ENCODE data around the gene SPOUT1. TPM values are rescaled to one million over a fixed set of nuclear protein-coding genes. Genes with fewer than 3 reads are reported as not detected.

The SPOUT1 gene
- total RNA-seq, 2 experiments from 2014 or later = 60.5 to 75.0 TPM

DNA sequence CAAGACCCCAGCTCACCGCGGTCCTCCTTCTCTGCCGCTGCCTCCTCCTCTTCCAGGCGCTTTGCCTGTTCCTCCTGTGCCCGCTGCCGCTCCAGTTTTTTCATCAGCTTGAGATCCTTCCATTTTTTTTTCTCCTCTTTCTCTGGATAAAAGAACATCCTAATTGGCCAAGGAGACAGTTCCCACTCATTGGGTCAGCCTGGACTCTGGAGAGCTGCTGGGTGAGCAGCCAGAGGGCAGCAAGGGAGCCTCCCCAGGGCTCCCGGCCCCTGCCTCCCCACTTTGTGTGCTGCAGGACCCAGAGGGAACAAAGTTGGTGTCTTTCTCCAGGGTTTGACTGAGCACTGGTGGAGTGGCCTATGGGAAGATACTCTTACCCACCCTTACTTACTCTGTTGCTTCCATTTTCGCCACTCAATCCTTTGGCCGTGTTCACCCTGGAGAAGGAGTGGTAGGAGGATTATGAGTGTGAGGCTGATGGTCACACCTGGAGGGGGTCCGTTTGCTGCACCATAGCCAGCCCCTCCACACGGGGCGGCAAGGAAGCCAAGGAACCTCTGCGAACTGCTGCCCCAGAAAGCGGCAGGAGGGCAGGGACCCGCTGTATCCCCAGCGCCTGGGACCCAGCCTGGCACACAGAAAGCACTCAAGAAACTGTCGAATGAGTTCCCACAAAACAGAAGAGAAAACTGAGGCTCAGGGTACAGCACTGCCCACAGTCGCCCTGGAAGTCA is 708 bp downstream of the SPOUT1 start:
- Mint-ChIP-seq H3K4me3 (peak overlapping the region; percentile 94), H3K36me3 (ENCODE audit: low read depth) (peaks cover 29% of the 10 kb centered on the region), H3K9me3 (no peaks in the 10 kb centered on the region), H3K27ac (peak overlapping the region; percentile 92), H3K4me1 (peaks cover 26% of the 10 kb centered on the region), H3K27me3 (no peaks in the 10 kb centered on the region)
- DNase-seq = no peak
- POLR2A ChIA-PET = interaction anchor here (1.0 kb wide), 1 partner anchor 10 kb away, joined by 12 read pairs; the partner anchor contains the start of gene ENDOG
- CTCF ChIA-PET = interaction anchor here (1.0 to 3.0 kb wide), 7 partner anchors 8 to 32 kb away, joined by 3 to 29 read pairs (median 6); partner anchors contain the start of gene ENDOG

DNA sequence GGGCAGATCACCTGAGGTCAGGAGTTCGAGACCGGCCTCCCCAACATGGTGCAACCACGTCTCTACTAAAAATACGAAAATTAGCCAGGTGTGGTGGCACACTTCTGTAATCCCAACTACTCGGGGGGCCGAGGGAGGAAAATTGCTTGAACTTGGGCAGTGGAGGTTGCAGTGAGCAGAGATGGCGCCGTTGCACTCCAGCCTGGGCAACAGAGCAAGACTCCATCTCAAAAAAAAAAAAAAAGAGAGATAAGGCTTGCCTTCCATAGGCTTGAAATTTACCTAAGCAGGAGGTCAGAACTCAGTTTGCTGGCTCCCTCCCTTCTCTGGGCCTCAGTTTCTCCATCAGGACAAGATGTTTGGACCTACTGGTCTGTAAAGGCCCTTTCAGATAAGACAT is 1.3 kb downstream of the SPOUT1 start:
- H3K4me3 Mint-ChIP-seq = peak overlapping the region; percentile 94
- no peaks in the 10 kb centered on the region for H3K27me3 Mint-ChIP-seq
- POLR2A ChIA-PET = no interaction called here
- peaks cover 26% of the 10 kb centered on the region for H3K4me1 Mint-ChIP-seq
- H3K27ac Mint-ChIP-seq = peak overlapping the region; percentile 92
- peaks cover 29% of the 10 kb centered on the region for H3K36me3 Mint-ChIP-seq (ENCODE audit: low read depth)
- CTCF ChIA-PET = interaction anchor here (2.1 to 3.0 kb wide), 2 partner anchors 10 to 18 kb away, joined by 6 to 23 read pairs; partner anchors contain the start of gene ENDOG
- DNase-seq = no peak
- H3K9me3 Mint-ChIP-seq = no peaks in the 10 kb centered on the region

DNA sequence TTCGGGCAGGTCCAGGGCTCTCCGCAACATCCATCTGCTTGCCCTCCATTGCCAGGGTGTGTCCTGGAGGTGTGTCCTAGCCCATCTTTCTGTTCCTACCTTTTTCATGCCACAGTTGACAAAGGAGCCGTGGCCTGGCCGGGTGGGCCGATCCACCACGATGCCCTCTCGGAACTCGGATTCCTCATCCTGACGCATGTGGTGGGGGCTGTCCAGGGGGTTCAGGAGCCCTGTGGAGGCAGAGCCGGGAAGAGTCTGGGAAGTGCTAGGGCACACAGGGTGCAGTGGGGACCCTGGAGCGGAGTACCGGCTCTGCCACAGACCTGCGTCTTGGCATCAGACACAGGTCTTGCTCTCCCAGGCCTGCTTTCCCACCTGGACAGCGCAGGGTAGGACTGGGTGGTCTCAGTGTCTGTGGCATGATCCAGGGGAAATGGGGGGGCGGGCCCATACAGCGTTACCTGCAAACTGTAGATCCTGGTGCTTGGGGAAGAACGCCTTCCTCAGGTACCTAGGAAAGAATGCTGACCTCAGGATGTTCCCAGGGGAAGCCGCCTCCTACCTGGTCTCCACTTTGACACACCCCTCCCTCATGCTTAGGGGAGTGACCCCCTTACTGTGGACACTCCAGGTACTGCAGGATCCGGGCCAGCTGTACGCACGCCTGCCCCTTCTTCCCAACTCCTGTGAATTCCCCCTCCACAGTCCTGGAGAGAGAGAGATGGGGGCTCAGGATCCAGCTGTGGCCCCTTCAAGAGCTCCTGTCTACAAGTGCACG is 3.5 kb downstream of the SPOUT1 start:
- ChIA-PET CTCF (interaction anchor here (3.0 kb wide), 1 partner anchor 8 kb away, joined by 23 read pairs; the partner anchor contains the start of gene ENDOG), POLR2A (interaction anchor here (0.5 kb wide), 1 partner anchor 18 kb away, joined by 3 read pairs; no protein-coding TSS in a partner anchor)
- Mint-ChIP-seq H3K9me3 (no peaks in the 10 kb centered on the region), H3K27me3 (no peaks in the 10 kb centered on the region), H3K4me1 (peaks cover 29% of the 10 kb centered on the region), H3K27ac (no peak overlapping the region), H3K4me3 (no peak overlapping the region), H3K36me3 (ENCODE audit: low read depth) (peaks cover 37% of the 10 kb centered on the region)
- no peak for DNase-seq

DNA sequence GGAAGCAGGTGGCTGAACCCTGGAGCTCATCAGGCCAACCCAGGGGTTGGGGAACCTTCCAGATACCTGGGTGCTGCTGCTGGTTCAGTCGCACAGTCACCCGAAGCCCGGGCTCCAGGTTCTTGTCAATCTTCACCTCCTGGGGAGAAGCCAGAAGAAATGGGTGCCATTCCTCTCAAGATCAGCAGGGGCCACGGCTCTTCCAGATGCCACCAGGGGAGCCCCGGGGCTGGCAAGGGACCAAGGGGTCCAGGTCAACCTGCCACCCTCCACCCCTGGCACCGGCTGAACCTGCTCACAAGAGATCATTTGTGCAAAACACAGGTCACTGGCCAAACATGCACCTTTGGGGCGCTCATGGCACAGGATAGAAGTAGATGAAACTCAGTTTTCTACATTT is 4.7 kb downstream of the SPOUT1 start:
- no peak overlapping the region for H3K27ac Mint-ChIP-seq
- no peaks in the 10 kb centered on the region for H3K27me3 Mint-ChIP-seq
- POLR2A ChIA-PET = no interaction called here
- peaks cover 37% of the 10 kb centered on the region for H3K36me3 Mint-ChIP-seq (ENCODE audit: low read depth)
- peaks cover 31% of the 10 kb centered on the region for H3K4me1 Mint-ChIP-seq
- no peak for DNase-seq
- CTCF ChIA-PET = interaction anchor here (0.5 kb wide), 1 partner anchor 67 kb away, joined by 3 read pairs; no protein-coding TSS in a partner anchor
- no peaks in the 10 kb centered on the region for H3K9me3 Mint-ChIP-seq
- H3K4me3 Mint-ChIP-seq = no peak overlapping the region

DNA sequence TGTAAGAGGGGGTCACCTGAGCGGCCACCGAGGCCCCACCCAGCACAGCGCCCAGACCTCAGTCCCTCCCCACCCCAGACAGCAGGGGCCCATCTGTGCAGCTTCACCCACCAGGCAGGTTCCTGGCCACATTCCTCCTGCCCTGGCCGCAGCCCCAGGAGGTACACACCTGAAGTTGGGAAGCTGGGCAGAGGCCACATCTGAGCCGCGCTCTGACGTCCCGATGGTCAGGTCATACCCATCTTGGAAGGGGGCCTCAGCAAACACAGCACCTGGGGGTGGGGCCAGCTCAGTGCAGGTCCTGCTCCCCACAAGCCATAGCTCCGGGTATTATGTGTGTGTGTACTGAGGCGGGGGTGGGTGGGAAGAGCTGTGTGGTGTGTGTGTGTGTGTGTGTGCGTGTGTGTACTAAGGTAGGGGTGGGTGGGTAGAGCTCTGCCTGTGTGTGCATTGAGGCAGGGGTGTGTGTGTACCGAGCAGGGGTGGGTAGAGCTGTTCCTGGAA is 5.6 kb downstream of the SPOUT1 start:
- Mint-ChIP-seq H3K27ac (no peak overlapping the region), H3K9me3 (no peaks in the 10 kb centered on the region), H3K36me3 (ENCODE audit: low read depth) (peaks cover 33% of the 10 kb centered on the region), H3K4me3 (no peak overlapping the region), H3K27me3 (no peaks in the 10 kb centered on the region), H3K4me1 (peaks cover 32% of the 10 kb centered on the region)
- DNase-seq = no peak
- POLR2A ChIA-PET = no interaction called here
- CTCF ChIA-PET = interaction anchor here (0.8 kb wide), 1 partner anchor 46 kb away, joined by 3 read pairs; no protein-coding TSS in a partner anchor

DNA sequence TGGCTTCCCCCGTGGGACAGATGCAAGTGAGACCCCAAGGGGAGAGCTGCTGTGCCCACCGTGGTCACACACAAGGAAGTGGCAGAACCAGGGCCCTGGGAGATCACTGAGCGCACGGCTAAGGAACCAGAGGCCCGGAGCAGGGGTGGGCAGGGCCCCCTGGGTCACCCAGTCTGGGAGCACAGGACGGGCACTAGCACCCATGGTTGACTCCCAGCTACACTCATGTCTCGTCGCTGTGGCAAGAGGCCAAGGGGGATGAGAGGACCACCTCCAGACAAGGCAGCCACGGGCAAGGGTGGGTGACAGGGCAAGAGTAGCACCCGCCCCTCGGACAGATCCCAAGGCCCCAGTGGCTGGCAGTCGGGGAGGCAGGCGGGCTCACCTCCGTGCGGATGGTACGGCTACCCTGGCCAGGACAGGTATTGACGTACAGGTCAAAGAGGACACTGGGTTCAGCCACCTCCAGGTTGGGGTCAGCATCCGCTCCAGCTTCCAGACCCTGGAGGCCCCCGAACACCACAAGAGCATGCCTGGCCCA is 6.2 kb downstream of the SPOUT1 start:
- Mint-ChIP-seq H3K9me3 (no peaks in the 10 kb centered on the region), H3K27ac (no peak overlapping the region), H3K27me3 (no peaks in the 10 kb centered on the region), H3K4me1 (peaks cover 27% of the 10 kb centered on the region), H3K4me3 (no peak overlapping the region), H3K36me3 (ENCODE audit: low read depth) (peaks cover 28% of the 10 kb centered on the region)
- CTCF ChIA-PET = interaction anchor here (0.8 kb wide), 1 partner anchor 45 kb away, joined by 3 read pairs; no protein-coding TSS in a partner anchor
- no peak for DNase-seq
- POLR2A ChIA-PET = no interaction called here

DNA sequence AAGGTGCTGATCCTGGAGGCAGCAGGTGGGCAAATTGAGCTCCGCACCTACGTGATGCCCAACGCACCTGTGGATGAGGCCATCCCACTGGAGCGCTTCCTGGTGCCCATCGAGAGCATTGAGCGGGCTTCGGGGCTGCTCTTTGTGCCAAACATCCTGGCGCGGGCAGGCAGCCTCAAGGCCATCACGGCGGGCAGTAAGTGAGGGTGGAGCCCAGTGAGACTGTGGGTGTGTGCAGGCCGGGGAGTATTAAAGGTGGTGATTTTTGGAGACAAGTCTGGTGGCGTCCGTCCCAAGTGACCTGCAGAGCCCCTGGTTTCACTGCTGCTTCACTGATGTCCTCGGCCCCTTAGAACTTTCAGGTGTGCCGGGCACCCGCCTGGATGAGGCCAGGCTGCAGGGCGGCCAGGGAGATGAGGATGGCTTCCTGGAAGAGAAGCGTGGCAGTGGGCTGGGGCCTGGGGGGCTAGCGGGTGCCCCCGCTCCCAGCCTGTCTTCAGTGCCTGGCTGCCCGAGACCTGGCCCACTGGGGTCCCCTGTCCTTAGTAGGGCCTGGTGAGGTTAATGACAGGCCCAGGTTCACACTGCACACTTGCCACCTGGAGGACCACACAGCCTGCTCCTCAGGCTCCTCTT is 7.1 kb downstream of the SPOUT1 start:
- Mint-ChIP-seq H3K36me3 (ENCODE audit: low read depth) (peaks cover 27% of the 10 kb centered on the region), H3K9me3 (no peaks in the 10 kb centered on the region), H3K4me1 (peaks cover 28% of the 10 kb centered on the region), H3K27me3 (no peaks in the 10 kb centered on the region), H3K27ac (peak overlapping the region; percentile 57), H3K4me3 (no peak overlapping the region)
- DNase-seq = no peak
- ChIA-PET CTCF (no interaction called here), POLR2A (no interaction called here)

DNA sequence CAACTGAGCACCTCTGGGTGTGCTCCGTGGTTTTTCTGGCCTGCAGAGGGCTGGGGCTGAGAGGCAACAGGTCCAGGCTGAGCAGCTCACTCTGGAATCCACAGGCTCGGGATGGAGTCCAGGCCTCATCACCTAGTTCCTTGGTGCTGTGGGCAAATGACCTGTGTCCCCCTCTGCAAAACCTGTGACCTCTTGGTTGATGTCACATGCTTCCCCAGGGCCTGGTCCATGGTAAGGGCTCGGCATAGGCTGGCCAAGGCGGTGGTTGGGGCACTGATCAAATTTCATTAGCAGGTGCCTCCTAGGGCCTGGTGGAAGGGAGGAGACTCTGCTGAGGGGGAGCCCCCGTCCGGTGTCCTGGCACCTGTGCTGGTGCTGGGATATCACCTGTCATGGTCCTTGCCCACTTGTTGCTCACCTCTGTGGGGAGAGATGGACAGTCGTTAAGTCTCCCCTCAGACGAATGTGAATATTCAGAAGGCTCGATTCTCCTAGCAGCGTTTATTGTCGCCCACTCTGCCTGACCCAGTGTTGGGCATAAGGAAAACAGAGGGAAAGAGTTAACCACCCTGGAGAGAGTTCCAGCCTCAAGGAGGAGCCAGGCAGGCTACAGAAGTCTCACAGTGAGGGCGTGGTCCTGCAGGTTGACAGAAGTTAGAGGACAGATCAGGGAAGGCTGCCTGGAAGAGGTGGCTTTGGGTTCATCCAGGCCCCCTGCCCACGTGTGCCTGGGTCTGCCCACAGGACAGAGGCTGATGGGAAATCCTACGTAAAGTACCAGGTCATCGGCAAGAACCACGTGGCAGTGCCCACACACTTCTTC is 7.8 kb downstream of the SPOUT1 start:
- Mint-ChIP-seq H3K4me1 (peaks cover 24% of the 10 kb centered on the region), H3K36me3 (ENCODE audit: low read depth) (peaks cover 21% of the 10 kb centered on the region), H3K27ac (no peak overlapping the region), H3K9me3 (no peaks in the 10 kb centered on the region), H3K27me3 (no peaks in the 10 kb centered on the region), H3K4me3 (no peak overlapping the region)
- ChIA-PET POLR2A (no interaction called here), CTCF (interaction anchor here (0.6 to 0.7 kb wide), 2 partner anchors 43 to 133 kb away, joined by 4 read pairs; partner anchors contain the start of gene SET)
- DNase-seq = no peak

DNA sequence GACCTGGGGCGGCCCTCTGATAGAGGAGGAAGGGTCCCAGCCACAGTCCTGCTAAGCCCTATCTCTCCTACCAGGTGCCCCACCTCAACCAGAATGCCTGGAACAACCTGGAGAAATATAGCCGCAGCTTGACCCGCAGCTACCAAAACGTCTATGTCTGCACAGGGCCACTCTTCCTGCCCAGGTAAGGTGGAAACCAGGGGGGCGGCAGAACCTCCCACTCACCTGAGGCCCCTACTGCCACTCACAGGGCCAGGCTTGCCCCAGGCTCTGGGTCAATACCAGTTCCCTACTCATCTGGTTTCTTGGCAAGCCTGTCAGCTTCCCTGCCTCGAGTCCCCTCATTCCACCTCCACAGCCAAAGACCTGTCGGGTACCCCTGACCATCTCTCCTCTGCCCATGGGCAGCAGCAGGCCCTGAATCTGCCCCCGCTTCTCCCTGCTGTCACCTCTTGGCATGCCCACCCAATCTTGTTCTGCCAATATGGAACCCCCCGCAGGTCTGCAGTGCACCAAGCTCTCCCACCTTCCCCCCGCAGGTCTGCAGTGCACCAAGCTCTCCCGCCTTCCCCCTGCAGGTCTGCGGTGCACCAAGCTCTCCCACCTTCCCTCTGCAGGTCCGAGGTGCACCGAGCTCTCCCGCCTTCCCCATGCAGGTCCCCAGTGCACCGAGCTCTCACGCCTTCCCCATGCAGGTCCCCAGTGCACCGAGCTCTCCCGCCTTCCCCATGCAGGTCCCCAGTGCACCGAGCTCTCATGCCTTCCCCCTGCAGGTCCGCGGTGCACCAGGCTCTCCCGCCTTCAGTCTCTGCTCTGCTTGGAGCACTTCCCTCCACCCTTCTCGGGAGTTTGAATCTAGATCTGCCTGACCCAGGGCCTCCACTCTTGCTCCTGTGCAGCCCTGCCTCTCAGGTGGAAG is 8.7 kb downstream of the SPOUT1 start:
- ChIA-PET POLR2A (no interaction called here), CTCF (interaction anchor here (0.6 to 0.7 kb wide), 3 partner anchors 9 to 132 kb away, joined by 3 to 4 read pairs (median 4); partner anchors contain the start of genes SET and SPOUT1)
- H3K27ac Mint-ChIP-seq = no peak overlapping the region
- H3K9me3 Mint-ChIP-seq = no peaks in the 10 kb centered on the region
- H3K36me3 Mint-ChIP-seq (ENCODE audit: low read depth) = peaks cover 20% of the 10 kb centered on the region
- no peaks in the 10 kb centered on the region for H3K27me3 Mint-ChIP-seq
- no peak for DNase-seq
- H3K4me1 Mint-ChIP-seq = peaks cover 24% of the 10 kb centered on the region
- peak overlapping the region; percentile 45 for H3K4me3 Mint-ChIP-seq

DNA sequence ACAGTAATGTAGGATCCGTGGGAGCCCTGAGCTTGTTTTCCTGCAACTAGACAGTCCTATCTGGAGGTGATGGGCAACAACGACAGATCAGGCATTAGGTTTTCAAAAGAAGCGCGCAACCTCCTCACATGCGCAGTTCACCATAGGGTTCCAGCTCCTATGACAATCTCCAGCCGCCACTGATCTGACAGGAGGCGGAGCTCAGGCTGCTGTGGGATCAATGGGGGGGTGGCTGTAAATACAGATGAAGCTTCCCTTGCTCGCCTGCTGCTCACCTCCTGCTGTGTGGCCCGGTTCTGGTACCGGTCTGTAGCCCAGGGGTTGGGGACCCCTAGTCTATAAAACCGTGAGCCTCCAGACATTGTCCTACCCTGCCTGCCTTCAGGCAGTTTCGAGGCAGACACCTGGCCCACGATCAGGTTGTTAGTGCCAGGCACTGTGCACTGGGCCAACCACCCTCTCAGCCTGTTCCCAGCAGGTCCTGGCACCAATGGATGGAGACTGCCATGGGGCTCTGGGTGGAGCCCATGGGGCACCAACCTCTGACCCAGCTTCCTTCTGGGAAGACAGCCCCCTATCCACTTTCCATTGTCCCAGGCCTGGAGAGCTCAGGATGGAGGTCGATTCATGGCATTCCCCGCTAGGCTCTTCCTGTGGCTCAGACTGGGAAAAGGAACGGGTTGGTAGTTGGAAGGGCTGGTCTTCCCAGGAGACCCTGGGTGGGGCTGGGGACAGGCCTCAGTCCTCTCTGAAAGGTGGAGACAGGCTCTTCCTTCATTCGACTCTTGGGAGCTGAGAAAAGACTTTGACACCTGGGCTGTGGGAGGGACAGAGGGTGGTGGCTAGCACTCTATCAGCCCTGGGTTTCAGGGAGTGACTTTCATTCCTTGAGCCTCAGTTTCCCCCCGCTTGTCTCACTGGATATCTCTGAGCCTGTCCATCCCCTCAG is 9.6 kb downstream of the SPOUT1 start:
- DNase-seq = no peak
- Mint-ChIP-seq H3K27me3 (no peaks in the 10 kb centered on the region), H3K36me3 (ENCODE audit: low read depth) (peaks cover 13% of the 10 kb centered on the region), H3K9me3 (no peaks in the 10 kb centered on the region), H3K4me3 (peak overlapping the region; percentile 41), H3K4me1 (peaks cover 24% of the 10 kb centered on the region), H3K27ac (no peak overlapping the region)
- POLR2A ChIA-PET = interaction anchor here (0.6 to 3.1 kb wide), 2 partner anchors 10 to 25 kb away, joined by 5 to 12 read pairs; partner anchors contain the start of gene SPOUT1
- CTCF ChIA-PET = interaction anchor here (2.0 to 3.9 kb wide), 7 partner anchors 10 to 59 kb away, joined by 7 to 29 read pairs (median 13); partner anchors contain the start of genes SPOUT1 and TBC1D13

All from activated CD4-positive, alpha-beta T cell treated with anti-CD3 and anti-CD28 coated beads, Interleukin-2, amount 10 ng/mL, durations not matched to agents 7 days and 5 days (primary cell).